HG02938 (cell line): ENCODE measurements around the gene ASXL3.

Source experiments
- ATAC-seq: cut with Tn5 transposase; IDR thresholded peaks from one replicate; pipeline ENCODE4 v1.9.1; 2021; ENCODE audit warnings: mild to moderate bottlenecking, moderate library complexity; ENCODE audit not compliant: unreplicated experiment

Gene ASXL3

DNA sequence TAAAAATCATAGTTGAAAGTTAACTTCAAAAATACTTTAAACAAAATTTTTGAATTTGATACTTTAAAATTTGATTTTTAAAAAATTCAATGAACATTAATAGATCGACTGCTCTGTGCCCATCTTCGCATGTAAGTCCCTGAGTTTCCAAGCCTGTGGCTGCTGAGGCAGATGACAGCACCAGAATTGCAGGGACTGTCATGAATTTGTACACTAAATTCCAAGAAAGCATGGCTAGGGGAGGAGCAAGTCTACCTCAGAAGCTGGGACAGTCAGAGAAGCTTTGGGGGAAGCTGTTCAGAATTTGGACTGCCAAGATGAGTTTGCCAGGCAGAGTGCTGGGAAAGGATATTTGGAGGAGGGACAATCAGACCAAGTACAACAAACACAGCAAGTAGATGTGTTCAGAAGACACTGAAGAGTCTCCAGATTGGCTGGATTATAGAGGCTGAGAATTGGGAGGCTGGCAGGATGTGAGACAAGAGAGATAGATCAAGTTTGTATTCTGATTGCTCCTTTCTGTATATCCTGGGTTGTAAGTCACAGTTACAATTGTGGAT is 79.0 kb downstream of the ASXL3 start:
- no peak for ATAC-seq

GRCh38 chr18:33660696-33661310 is 82.8 kb downstream of the ASXL3 start:
- ATAC-seq: no peak

GRCh38 chr18:33664241-33664874 is 86.3 kb downstream of the ASXL3 start:
- no peak for ATAC-seq

GRCh38 chr18:33665187-33665586 is 87.2 kb downstream of the ASXL3 start:
- no peak for ATAC-seq

DNA sequence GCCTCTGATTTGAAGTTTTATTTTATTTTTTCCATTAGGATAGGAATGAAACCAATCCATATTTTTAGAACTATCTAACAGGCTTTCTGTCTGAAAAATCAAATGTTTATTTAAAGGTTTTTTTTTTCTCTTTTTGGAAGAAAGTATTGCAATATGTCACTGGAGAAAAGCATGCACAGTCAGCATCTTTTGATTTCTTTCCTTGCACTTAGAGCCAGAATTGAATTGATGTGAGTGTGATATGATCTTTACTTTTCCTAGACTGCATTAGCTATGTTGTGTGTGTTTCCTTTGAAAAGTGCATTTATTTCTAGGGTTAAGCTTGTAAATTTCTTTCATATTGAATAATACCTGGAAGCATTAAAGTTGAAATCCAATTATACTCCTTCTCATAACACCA is 87.6 kb downstream of the ASXL3 start:
- ATAC-seq: no peak

DNA sequence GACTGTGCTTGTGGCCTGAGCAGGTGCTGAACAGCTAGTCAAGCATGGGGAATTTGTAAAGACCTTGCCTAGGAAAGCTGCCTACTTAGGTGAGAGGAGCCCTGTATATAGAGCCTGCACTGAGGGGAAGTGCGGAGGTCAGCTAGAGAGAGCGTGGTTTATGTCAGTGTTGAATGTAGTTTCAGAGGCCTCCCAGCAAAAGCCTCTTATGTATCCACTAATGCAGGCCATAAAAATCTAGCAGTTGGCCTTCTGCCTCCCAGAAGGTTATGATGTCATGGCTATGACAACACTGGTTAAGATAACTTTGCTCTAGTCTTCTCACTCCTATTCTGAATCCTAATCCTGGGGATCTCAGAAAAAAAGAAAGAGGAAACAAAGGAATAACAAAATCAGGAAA is 88.9 kb downstream of the ASXL3 start:
- ATAC-seq: no peak

- ATAC-seq: no peak
Observed at GRCh38 chr18:33669589-33669988, 91.6 kb downstream of the ASXL3 start.

DNA sequence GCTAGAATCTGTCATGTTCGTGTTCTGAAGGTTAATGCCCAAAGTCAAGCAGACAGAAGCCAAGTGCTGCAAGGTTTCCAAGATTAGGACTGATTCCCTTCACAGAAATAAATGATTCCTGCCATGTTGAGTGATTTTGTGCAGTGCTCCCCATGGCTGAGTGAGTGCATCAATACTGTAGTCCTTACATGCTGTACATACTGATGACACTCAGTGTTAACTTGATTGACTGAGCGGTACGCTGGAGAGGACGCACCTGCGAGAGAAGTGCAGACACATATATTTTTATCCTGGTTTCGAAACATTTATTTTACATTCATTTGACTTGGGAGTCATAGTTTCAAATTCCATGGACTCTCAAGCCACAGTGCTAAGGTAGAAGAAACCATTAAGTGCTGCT is 92.0 kb downstream of the ASXL3 start:
- ATAC-seq: no peak

- ATAC-seq: no peak
Observed at GRCh38 chr18:33673689-33674088, 95.7 kb downstream of the ASXL3 start.

GRCh38 chr18:33676593-33676992 is 98.6 kb downstream of the ASXL3 start:
- ATAC-seq: no peak

DNA sequence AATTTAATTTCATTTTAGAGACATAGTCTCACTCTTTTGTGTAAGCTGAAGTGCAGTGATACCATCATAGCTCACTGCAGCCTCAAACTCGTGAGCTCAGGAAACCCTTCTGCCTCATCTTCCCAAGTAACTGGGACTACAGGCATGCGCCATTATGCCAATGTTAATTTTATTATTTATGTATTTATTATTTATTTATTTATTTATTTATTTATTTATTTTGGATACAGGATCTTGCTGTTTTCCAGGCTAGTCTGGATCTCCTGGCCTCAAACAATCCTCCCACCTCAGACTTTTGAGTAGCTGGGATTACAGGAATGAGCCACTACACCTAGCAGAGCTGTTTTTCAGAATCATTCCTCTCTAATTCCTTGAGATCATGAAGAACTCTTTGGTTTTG is 99.9 kb downstream of the ASXL3 start:
- no peak for ATAC-seq

GRCh38 chr18:33682436-33682835 is 104.4 kb downstream of the ASXL3 start:
- no peak for ATAC-seq

GRCh38 chr18:33694593-33694992 is 116.6 kb downstream of the ASXL3 start:
- no peak for ATAC-seq

- no peak for ATAC-seq
Observed at GRCh38 chr18:33696332-33697162, 118.5 kb downstream of the ASXL3 start.

DNA sequence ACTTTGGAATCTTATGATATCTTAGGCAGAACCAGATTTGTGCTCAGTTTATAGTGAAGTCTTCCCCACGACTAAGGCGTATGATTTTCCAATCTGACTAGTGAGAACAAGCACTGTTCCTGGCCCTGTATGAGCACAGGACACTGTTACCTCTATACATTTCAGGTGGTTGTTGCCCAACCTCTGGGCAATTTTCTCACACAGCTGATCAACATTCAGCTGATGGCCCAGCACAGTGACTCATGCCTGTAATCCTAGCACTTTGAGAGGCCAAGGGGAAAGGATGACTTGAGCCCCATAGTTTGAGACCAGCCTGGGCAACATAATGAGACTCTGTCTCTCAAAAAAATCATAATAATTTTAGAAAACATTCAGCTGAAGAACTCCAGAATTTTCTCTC is 119.5 kb downstream of the ASXL3 start:
- no peak for ATAC-seq

GRCh38 chr18:33699372-33699771 is 121.4 kb downstream of the ASXL3 start:
- ATAC-seq: no peak

DNA sequence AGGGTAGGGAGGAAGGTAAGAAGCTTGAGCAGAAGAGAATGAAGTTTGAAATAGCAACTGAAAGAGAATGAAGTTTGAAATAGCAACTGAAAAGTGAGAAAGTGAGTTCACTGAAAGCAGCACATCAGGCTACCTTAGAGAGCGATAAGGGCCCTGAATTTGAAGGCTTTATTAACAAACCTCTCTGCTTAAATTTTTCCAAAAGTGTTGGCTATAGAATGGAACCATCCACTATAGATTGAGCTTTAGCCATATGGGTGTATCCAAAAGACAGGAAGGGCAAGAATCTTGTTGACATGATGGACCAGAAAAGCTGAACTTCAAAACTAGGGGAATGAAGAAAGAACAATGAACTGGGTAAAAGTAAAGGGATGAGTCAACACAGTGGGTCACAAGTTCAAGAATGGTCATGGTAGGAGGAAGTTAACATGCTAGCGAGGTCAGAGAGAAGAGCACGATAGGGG is 122.5 kb downstream of the ASXL3 start:
- peak; percentile 93 for ATAC-seq

DNA sequence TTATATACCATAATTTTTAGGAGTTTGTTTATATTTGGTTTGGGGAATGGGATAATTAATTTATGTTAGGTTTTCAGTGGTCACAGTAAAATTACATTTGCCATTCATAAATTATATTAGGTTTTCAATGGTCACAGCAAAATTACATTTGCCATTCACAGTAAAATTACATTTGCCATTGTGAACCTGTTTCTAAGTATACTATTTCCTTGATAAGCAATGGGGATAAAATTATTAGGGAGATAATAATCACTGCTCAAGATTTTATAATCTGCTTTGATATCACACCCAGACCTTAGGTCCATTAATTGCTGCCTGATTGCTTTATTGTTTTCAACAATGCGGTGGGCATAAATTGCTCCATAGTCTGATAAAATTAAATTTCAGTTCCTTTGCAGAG is 124.6 kb downstream of the ASXL3 start:
- no peak for ATAC-seq

DNA sequence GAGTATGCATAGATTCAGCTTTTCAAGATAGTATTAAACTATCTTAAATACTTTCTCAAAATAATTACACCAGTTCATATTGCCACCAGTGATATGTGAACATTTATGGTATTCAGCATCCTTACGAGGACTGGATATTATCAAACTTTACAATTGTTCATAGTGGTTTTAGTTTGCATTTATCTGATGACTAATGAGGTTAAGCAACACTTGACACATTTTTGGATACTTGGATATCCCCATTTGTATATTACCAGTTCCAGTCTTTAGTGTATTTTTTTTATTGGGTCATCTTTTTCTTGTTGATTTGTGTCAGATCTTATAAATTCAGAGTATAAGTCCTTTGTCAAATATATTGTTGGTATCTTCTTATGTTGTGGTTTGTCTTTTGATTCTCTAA is 128.4 kb downstream of the ASXL3 start:
- no peak for ATAC-seq

GRCh38 chr18:33708876-33709275 is 130.9 kb downstream of the ASXL3 start:
- no peak for ATAC-seq

DNA sequence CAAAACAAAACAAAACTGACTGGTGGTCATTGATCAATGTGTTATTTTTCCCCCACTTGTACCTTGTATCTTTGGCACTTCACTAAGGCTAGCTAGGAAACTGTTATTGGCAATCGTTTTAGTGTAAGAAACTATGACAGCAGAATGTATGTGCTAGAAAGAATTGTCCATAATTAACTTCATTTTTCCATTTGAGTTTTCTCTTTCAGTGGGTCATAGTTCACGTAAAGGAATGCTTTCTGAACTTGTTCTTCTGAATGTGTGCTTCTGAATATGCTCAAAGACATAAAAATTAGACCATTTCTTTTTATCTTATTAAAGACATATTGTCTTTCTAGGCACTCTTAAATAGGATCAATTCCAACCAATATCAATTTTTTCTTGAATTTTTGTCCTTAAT is 132.2 kb downstream of the ASXL3 start:
- no peak for ATAC-seq

DNA sequence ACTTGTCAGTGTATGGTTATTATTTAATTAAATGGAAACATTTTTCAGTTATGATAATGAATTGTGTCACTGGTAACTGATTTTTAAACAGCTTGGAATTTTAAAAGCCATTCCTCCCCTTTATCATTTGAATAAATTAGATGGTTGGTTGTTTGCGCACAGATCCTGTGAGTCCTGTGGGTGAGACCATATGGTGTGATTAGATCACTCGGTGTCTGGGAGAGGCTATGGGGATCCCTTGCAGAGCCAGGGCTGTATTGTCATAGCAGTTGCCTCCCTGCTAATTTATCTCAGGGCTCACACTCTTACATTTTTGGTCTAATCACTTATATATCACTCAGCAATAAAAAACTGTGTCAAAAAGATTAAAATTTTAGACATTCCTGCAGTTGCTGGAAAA is 133.5 kb downstream of the ASXL3 start:
- ATAC-seq: no peak
